H9 (cell line): ENCODE results near the gene SLC16A11. TPM values are rescaled to one million over a fixed set of nuclear protein-coding genes. Genes with fewer than 3 reads are reported as not detected.

Source experiments
- DNase-seq: peaks from one replicate; pipeline ENCODE4 v3.0.0-alpha.2; 2017
- H2AFZ ChIP-seq: one replicate; pipeline ENCODE4 v1.6.1; 2013; ENCODE audit warnings: mild to moderate bottlenecking, low read length, control low read depth, moderate library complexity
- H2AK5ac ChIP-seq: 2 replicates; pipeline ENCODE4 v1.6.1; 2013; ENCODE audit warnings: low read length, control low read depth, mixed read lengths; ENCODE audit not compliant: insufficient read length
- H2BK120ac ChIP-seq: one replicate; pipeline ENCODE4 v1.6.1; 2013; ENCODE audit warnings: low read depth, mild to moderate bottlenecking, low read length, control low read depth, inconsistent platforms; ENCODE audit not compliant: poor library complexity, severe bottlenecking
- H2BK12ac ChIP-seq: 2 replicates; pipeline ENCODE4 v1.6.1; 2013; ENCODE audit warnings: low read length, control low read depth, mixed read lengths, low read depth; ENCODE audit not compliant: insufficient read length
- H2BK15ac ChIP-seq: 2 replicates; pipeline ENCODE4 v1.6.1; 2013; ENCODE audit warnings: low read depth, low read length, control low read depth
- H2BK20ac ChIP-seq: one replicate; pipeline ENCODE4 v1.6.1; 2013; ENCODE audit warnings: low read depth, mild to moderate bottlenecking, low read length, control low read depth, inconsistent platforms; ENCODE audit not compliant: poor library complexity, severe bottlenecking
- H2BK5ac ChIP-seq: 2 replicates; pipeline ENCODE4 v1.6.1; 2013; ENCODE audit warnings: low read length, control low read depth, mixed read lengths; ENCODE audit not compliant: insufficient read length
- H3K14ac ChIP-seq: 2 replicates; pipeline ENCODE4 v1.6.1; 2013; ENCODE audit warnings: low read length, control low read depth; ENCODE audit not compliant: insufficient read depth
- H3K18ac ChIP-seq: 2 replicates; pipeline ENCODE4 v1.6.1; 2013; ENCODE audit warnings: low read depth, mild to moderate bottlenecking, mixed read lengths, low read length, control low read depth; ENCODE audit not compliant: insufficient read length
- H3K23ac ChIP-seq: 2 replicates; pipeline ENCODE4 v1.6.1; 2013; ENCODE audit warnings: low read length, control low read depth, mixed read lengths, low read depth; ENCODE audit not compliant: insufficient read length
- H3K23me2 ChIP-seq: 2 replicates; pipeline ENCODE4 v1.6.1; 2013; ENCODE audit warnings: low read depth, mild to moderate bottlenecking, mixed read lengths, low read length, control low read depth; ENCODE audit not compliant: insufficient read length, poor library complexity, severe bottlenecking
- H3K27ac ChIP-seq: 2 replicates; pipeline ENCODE4 v1.5.1; 2013; ENCODE audit warnings: low read length, control low read depth, mixed read lengths, low read depth; ENCODE audit not compliant: insufficient read length
- H3K27me3 ChIP-seq: 2 replicates; pipeline ENCODE4 v1.6.1; 2013; ENCODE audit warnings: low read length, control low read depth, inconsistent platforms; ENCODE audit not compliant: insufficient read depth
- H3K4ac ChIP-seq: 2 replicates; pipeline ENCODE4 v1.6.1; 2013; ENCODE audit warnings: low read depth, mild to moderate bottlenecking, control low read depth, inconsistent platforms, low read length, moderate library complexity
- H3K4me1 ChIP-seq: 2 replicates; pipeline ENCODE4 v1.6.1; 2013; ENCODE audit warnings: low read length, control low read depth, inconsistent platforms; ENCODE audit not compliant: insufficient read depth
- H3K4me2 ChIP-seq: 2 replicates; pipeline ENCODE4 v1.6.1; 2013; ENCODE audit warnings: low read length, control low read depth, mixed read lengths; ENCODE audit not compliant: insufficient read length, insufficient read depth
- H3K56ac ChIP-seq: 2 replicates; pipeline ENCODE4 v1.6.1; 2013; ENCODE audit warnings: low read depth, mild to moderate bottlenecking, mixed read lengths, low read length, control low read depth; ENCODE audit not compliant: insufficient read length
- H3K79me1 ChIP-seq: 2 replicates; pipeline ENCODE4 v1.6.1; 2013; ENCODE audit warnings: low read depth, mild to moderate bottlenecking, moderate library complexity, low read length, control low read depth, inconsistent platforms; ENCODE audit not compliant: insufficient read depth, poor library complexity, severe bottlenecking
- H3K79me2 ChIP-seq: 2 replicates; pipeline ENCODE4 v1.6.1; 2013; ENCODE audit warnings: low read length, control low read depth, inconsistent platforms; ENCODE audit not compliant: insufficient read depth
- H3K9ac ChIP-seq: 2 replicates; pipeline ENCODE4 v1.6.1; 2013; ENCODE audit warnings: low read length, control low read depth, mixed read lengths; ENCODE audit not compliant: insufficient read length; ENCODE audit errors: extremely low read depth
- H3K9me3 ChIP-seq: one replicate; pipeline ENCODE4 v1.6.1; 2013; ENCODE audit warnings: low read depth, low read length, inconsistent platforms; ENCODE audit not compliant: control insufficient read depth
- H3T11ph ChIP-seq: one replicate; pipeline ENCODE4 v1.6.1; 2013; ENCODE audit warnings: mild to moderate bottlenecking, low read length, control low read depth, inconsistent platforms
- H4K20me1 ChIP-seq: one replicate; pipeline ENCODE4 v1.6.1; 2013; ENCODE audit not compliant: control insufficient read depth, insufficient read length, insufficient read depth
- H4K5ac ChIP-seq: 2 replicates; pipeline ENCODE4 v1.6.1; 2013; ENCODE audit warnings: low read depth, mild to moderate bottlenecking, mixed read lengths, low read length, control low read depth; ENCODE audit not compliant: insufficient read length
- H4K8ac ChIP-seq: replicated peaks from 2 replicates; pipeline ENCODE4 v1.6.1; 2013; ENCODE audit warnings: low read length, control low read depth, mixed read lengths, low read depth; ENCODE audit not compliant: insufficient read length
- H4K91ac ChIP-seq: 2 replicates; pipeline ENCODE4 v1.6.1; 2013; ENCODE audit warnings: low read depth, mild to moderate bottlenecking, moderate library complexity, mixed read lengths, low read length, control low read depth; ENCODE audit not compliant: insufficient read length
- H3K27ac Mint-ChIP-seq, 3 experiments: 2 replicates in 2 of 3; 3 replicates in 1 of 3; pipeline ENCODE4 v1.8.0; 2020 to 2021; ENCODE audit warnings: mixed read lengths in 3 of 3, mild to moderate bottlenecking in 1 of 3, moderate library complexity in 1 of 3
- H3K27me3 Mint-ChIP-seq: 2 replicates; pipeline ENCODE4 v1.8.0; 2021; ENCODE audit warnings: low read depth, mild to moderate bottlenecking, moderate library complexity, mixed read lengths
- H3K36me3 Mint-ChIP-seq, 3 experiments: 2 replicates in 2 of 3; 3 replicates in 1 of 3; pipeline ENCODE4 v1.8.0; 2020 to 2021; ENCODE audit warnings: low read depth in 3 of 3, mixed read lengths in 3 of 3; ENCODE audit not compliant: insufficient read depth in 1 of 3
- H3K4me1 Mint-ChIP-seq, 2 experiments: 2 replicates each; pipeline ENCODE4 v1.8.0; 2020; ENCODE audit warnings: mixed read lengths in 2 of 2
- H3K4me3 Mint-ChIP-seq, 2 experiments: 2 replicates in 1 of 2; 3 replicates in 1 of 2; pipeline ENCODE4 v1.8.0; 2020 to 2021; ENCODE audit warnings: mild to moderate bottlenecking in 2 of 2, mixed read lengths in 2 of 2, moderate library complexity in 1 of 2
- H3K9me3 Mint-ChIP-seq, 2 experiments: 2 replicates in 1 of 2; 3 replicates in 1 of 2; pipeline ENCODE4 v1.8.0; 2020; ENCODE audit warnings: mild to moderate bottlenecking in 2 of 2, mixed read lengths in 2 of 2, moderate library complexity in 1 of 2
- WGBS: extraction: QIAGEN DNeasy Blood & Tissue Kit; methylation state at CpG from one replicate; pipeline ENCODE4 v1.1.7; 2013; ENCODE audit warnings: missing lambda C conversion rate, low lambda C conversion rate, mixed read lengths; ENCODE audit not compliant: insufficient read length; ENCODE audit errors: extremely low coverage; 5-methylcytosine and 5-hydroxymethylcytosine counted together
- total RNA-seq: library from RNA; stranded (reverse); gene quantifications from 2 replicates; pipeline ENCODE4 v1.2.1, GENCODE V29; 2021
- TF ChIP-seq, protein P1 (sequence below): fragments of 200-600 bp; sonication (generic); conservative IDR thresholded peaks from 3 replicates; pipeline ENCODE4 v1.8.0; 2021; ENCODE audit warnings: antibody characterized with exemption, mild to moderate bottlenecking

Gene SLC16A11
- total RNA-seq, 1 experiment from 2014 or later, result 0.13 TPM

DNA sequence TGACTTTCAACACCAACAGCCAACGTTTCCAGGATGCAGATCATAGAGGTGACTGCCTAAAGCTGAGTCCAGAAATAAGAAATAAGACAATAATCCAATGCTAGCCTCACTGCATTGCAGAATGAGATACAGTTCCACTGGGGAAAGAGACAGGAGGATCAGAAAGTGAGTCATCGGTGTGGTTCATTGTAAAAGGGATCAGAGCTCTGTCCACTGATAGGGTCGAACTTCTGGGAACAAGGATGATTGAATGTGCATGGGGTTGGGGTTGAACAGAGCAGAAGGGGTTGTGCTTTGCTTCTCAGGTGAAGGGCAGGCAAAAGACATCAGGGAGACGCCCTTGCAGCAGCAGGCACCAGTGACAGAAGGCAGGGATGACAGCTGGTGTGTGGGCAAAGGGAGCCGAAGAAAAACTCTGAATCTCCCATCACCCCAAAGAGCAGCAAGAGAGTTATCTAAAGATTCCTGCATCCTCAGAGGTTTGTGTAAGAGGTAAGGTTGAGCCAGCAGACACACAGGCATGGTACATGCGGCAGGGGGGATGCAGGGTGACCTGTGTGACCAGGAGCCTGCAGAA is 19.7 kb upstream of the SLC16A11 start:
- WGBS, result no CpG with 5 or more reads among the region's 6 CpGs
- H3K79me1 ChIP-seq, result no peaks in the 10 kb centered on the region
- H3K9me3 ChIP-seq, result no peaks in the 10 kb centered on the region
- no peaks in the 10 kb centered on the region for H3K4me1 ChIP-seq
- TF ChIP-seq, protein P1, sequence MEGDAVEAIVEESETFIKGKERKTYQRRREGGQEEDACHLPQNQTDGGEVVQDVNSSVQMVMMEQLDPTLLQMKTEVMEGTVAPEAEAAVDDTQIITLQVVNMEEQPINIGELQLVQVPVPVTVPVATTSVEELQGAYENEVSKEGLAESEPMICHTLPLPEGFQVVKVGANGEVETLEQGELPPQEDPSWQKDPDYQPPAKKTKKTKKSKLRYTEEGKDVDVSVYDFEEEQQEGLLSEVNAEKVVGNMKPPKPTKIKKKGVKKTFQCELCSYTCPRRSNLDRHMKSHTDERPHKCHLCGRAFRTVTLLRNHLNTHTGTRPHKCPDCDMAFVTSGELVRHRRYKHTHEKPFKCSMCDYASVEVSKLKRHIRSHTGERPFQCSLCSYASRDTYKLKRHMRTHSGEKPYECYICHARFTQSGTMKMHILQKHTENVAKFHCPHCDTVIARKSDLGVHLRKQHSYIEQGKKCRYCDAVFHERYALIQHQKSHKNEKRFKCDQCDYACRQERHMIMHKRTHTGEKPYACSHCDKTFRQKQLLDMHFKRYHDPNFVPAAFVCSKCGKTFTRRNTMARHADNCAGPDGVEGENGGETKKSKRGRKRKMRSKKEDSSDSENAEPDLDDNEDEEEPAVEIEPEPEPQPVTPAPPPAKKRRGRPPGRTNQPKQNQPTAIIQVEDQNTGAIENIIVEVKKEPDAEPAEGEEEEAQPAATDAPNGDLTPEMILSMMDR, result no peak
- H3K27me3 ChIP-seq, result no peaks in the 10 kb centered on the region
- H3K4me2 ChIP-seq, result no peak overlapping the region
- peaks cover 19% of the 10 kb centered on the region in 2 experiments for H3K9me3 Mint-ChIP-seq
- no peak overlapping the region for H2AFZ ChIP-seq
- no peak overlapping the region for H2AK5ac ChIP-seq
- peaks cover 4 to 6% (median 5%) of the 10 kb centered on the region in 3 experiments; a peak in 5 of 7 replicates for H3K36me3 Mint-ChIP-seq
- H3K56ac ChIP-seq, result no peak overlapping the region
- no peak overlapping the region for H2BK12ac ChIP-seq
- H3K27me3 Mint-ChIP-seq, result peaks cover 39% of the 10 kb centered on the region
- H3K23me2 ChIP-seq, result no peaks in the 10 kb centered on the region
- no peak overlapping the region for H2BK120ac ChIP-seq
- H3K79me2 ChIP-seq, result no peaks in the 10 kb centered on the region
- H4K91ac ChIP-seq, result no peak overlapping the region
- H3K4ac ChIP-seq, result no peak overlapping the region
- no peak overlapping the region for H3T11ph ChIP-seq
- no peak overlapping the region; the same call in 1 of the 2 replicates for H3K14ac ChIP-seq
- no peak overlapping the region for H2BK15ac ChIP-seq
- H4K20me1 ChIP-seq, result no peaks in the 10 kb centered on the region
- DNase-seq, result no peak
- peak overlapping the region in 1 of 3 experiments; percentile 34; a peak in 1 of 7 replicates for H3K27ac Mint-ChIP-seq
- no peak overlapping the region; a peak in 1 of 5 replicates for H3K4me3 Mint-ChIP-seq
- no peak overlapping the region for H3K9ac ChIP-seq
- no peak overlapping the region for H3K23ac ChIP-seq
- H3K27ac ChIP-seq, result no peak overlapping the region
- H2BK5ac ChIP-seq, result no peak overlapping the region
- H4K5ac ChIP-seq, result no peak overlapping the region
- H3K18ac ChIP-seq, result no peak overlapping the region
- H2BK20ac ChIP-seq, result no peak overlapping the region
- H3K4me1 Mint-ChIP-seq, result peaks cover 3 to 4% of the 10 kb centered on the region in 2 experiments; a peak in 3 of 4 replicates
- no peak overlapping the region for H4K8ac ChIP-seq
